H9 (cell line): ENCODE measurements around the gene LPAR6. TPM values are rescaled to one million over a fixed set of nuclear protein-coding genes. Genes with fewer than 3 reads are reported as not detected.

Experiments used
- DNase-seq: peaks from one replicate; pipeline ENCODE4 v3.0.0-alpha.2; 2017
- H2AFZ ChIP-seq: one replicate; pipeline ENCODE4 v1.6.1; 2013; ENCODE audit warnings: mild to moderate bottlenecking, low read length, control low read depth, moderate library complexity
- H2AK5ac ChIP-seq: 2 replicates; pipeline ENCODE4 v1.6.1; 2013; ENCODE audit warnings: low read length, control low read depth, mixed read lengths; ENCODE audit not compliant: insufficient read length
- H2BK120ac ChIP-seq: one replicate; pipeline ENCODE4 v1.6.1; 2013; ENCODE audit warnings: low read depth, mild to moderate bottlenecking, low read length, control low read depth, inconsistent platforms; ENCODE audit not compliant: poor library complexity, severe bottlenecking
- H2BK12ac ChIP-seq: 2 replicates; pipeline ENCODE4 v1.6.1; 2013; ENCODE audit warnings: low read length, control low read depth, mixed read lengths, low read depth; ENCODE audit not compliant: insufficient read length
- H2BK15ac ChIP-seq: 2 replicates; pipeline ENCODE4 v1.6.1; 2013; ENCODE audit warnings: low read depth, low read length, control low read depth
- H2BK20ac ChIP-seq: one replicate; pipeline ENCODE4 v1.6.1; 2013; ENCODE audit warnings: low read depth, mild to moderate bottlenecking, low read length, control low read depth, inconsistent platforms; ENCODE audit not compliant: poor library complexity, severe bottlenecking
- H2BK5ac ChIP-seq: 2 replicates; pipeline ENCODE4 v1.6.1; 2013; ENCODE audit warnings: low read length, control low read depth, mixed read lengths; ENCODE audit not compliant: insufficient read length
- H3K14ac ChIP-seq: 2 replicates; pipeline ENCODE4 v1.6.1; 2013; ENCODE audit warnings: low read length, control low read depth; ENCODE audit not compliant: insufficient read depth
- H3K18ac ChIP-seq: 2 replicates; pipeline ENCODE4 v1.6.1; 2013; ENCODE audit warnings: low read depth, mild to moderate bottlenecking, mixed read lengths, low read length, control low read depth; ENCODE audit not compliant: insufficient read length
- H3K23ac ChIP-seq: 2 replicates; pipeline ENCODE4 v1.6.1; 2013; ENCODE audit warnings: low read length, control low read depth, mixed read lengths, low read depth; ENCODE audit not compliant: insufficient read length
- H3K23me2 ChIP-seq: 2 replicates; pipeline ENCODE4 v1.6.1; 2013; ENCODE audit warnings: low read depth, mild to moderate bottlenecking, mixed read lengths, low read length, control low read depth; ENCODE audit not compliant: insufficient read length, poor library complexity, severe bottlenecking
- H3K27ac ChIP-seq: 2 replicates; pipeline ENCODE4 v1.5.1; 2013; ENCODE audit warnings: low read length, control low read depth, mixed read lengths, low read depth; ENCODE audit not compliant: insufficient read length
- H3K27me3 ChIP-seq: 2 replicates; pipeline ENCODE4 v1.6.1; 2013; ENCODE audit warnings: low read length, control low read depth, inconsistent platforms; ENCODE audit not compliant: insufficient read depth
- H3K4ac ChIP-seq: 2 replicates; pipeline ENCODE4 v1.6.1; 2013; ENCODE audit warnings: low read depth, mild to moderate bottlenecking, control low read depth, inconsistent platforms, low read length, moderate library complexity
- H3K4me1 ChIP-seq: 2 replicates; pipeline ENCODE4 v1.6.1; 2013; ENCODE audit warnings: low read length, control low read depth, inconsistent platforms; ENCODE audit not compliant: insufficient read depth
- H3K4me2 ChIP-seq: 2 replicates; pipeline ENCODE4 v1.6.1; 2013; ENCODE audit warnings: low read length, control low read depth, mixed read lengths; ENCODE audit not compliant: insufficient read length, insufficient read depth
- H3K56ac ChIP-seq: 2 replicates; pipeline ENCODE4 v1.6.1; 2013; ENCODE audit warnings: low read depth, mild to moderate bottlenecking, mixed read lengths, low read length, control low read depth; ENCODE audit not compliant: insufficient read length
- H3K79me1 ChIP-seq: 2 replicates; pipeline ENCODE4 v1.6.1; 2013; ENCODE audit warnings: low read depth, mild to moderate bottlenecking, moderate library complexity, low read length, control low read depth, inconsistent platforms; ENCODE audit not compliant: insufficient read depth, poor library complexity, severe bottlenecking
- H3K79me2 ChIP-seq: 2 replicates; pipeline ENCODE4 v1.6.1; 2013; ENCODE audit warnings: low read length, control low read depth, inconsistent platforms; ENCODE audit not compliant: insufficient read depth
- H3K9ac ChIP-seq: 2 replicates; pipeline ENCODE4 v1.6.1; 2013; ENCODE audit warnings: low read length, control low read depth, mixed read lengths; ENCODE audit not compliant: insufficient read length; ENCODE audit errors: extremely low read depth
- H3K9me3 ChIP-seq: one replicate; pipeline ENCODE4 v1.6.1; 2013; ENCODE audit warnings: low read depth, low read length, inconsistent platforms; ENCODE audit not compliant: control insufficient read depth
- H3T11ph ChIP-seq: one replicate; pipeline ENCODE4 v1.6.1; 2013; ENCODE audit warnings: mild to moderate bottlenecking, low read length, control low read depth, inconsistent platforms
- H4K20me1 ChIP-seq: one replicate; pipeline ENCODE4 v1.6.1; 2013; ENCODE audit not compliant: control insufficient read depth, insufficient read length, insufficient read depth
- H4K5ac ChIP-seq: 2 replicates; pipeline ENCODE4 v1.6.1; 2013; ENCODE audit warnings: low read depth, mild to moderate bottlenecking, mixed read lengths, low read length, control low read depth; ENCODE audit not compliant: insufficient read length
- H4K8ac ChIP-seq: replicated peaks from 2 replicates; pipeline ENCODE4 v1.6.1; 2013; ENCODE audit warnings: low read length, control low read depth, mixed read lengths, low read depth; ENCODE audit not compliant: insufficient read length
- H4K91ac ChIP-seq: 2 replicates; pipeline ENCODE4 v1.6.1; 2013; ENCODE audit warnings: low read depth, mild to moderate bottlenecking, moderate library complexity, mixed read lengths, low read length, control low read depth; ENCODE audit not compliant: insufficient read length
- H3K27ac Mint-ChIP-seq, 3 experiments: 2 replicates in 2 of 3; 3 replicates in 1 of 3; pipeline ENCODE4 v1.8.0; 2020 to 2021; ENCODE audit warnings: mixed read lengths in 3 of 3, mild to moderate bottlenecking in 1 of 3, moderate library complexity in 1 of 3
- H3K27me3 Mint-ChIP-seq: 2 replicates; pipeline ENCODE4 v1.8.0; 2021; ENCODE audit warnings: low read depth, mild to moderate bottlenecking, moderate library complexity, mixed read lengths
- H3K36me3 Mint-ChIP-seq, 3 experiments: 2 replicates in 2 of 3; 3 replicates in 1 of 3; pipeline ENCODE4 v1.8.0; 2020 to 2021; ENCODE audit warnings: low read depth in 3 of 3, mixed read lengths in 3 of 3; ENCODE audit not compliant: insufficient read depth in 1 of 3
- H3K4me1 Mint-ChIP-seq, 2 experiments: 2 replicates each; pipeline ENCODE4 v1.8.0; 2020; ENCODE audit warnings: mixed read lengths in 2 of 2
- H3K4me3 Mint-ChIP-seq, 2 experiments: 2 replicates in 1 of 2; 3 replicates in 1 of 2; pipeline ENCODE4 v1.8.0; 2020 to 2021; ENCODE audit warnings: mild to moderate bottlenecking in 2 of 2, mixed read lengths in 2 of 2, moderate library complexity in 1 of 2
- H3K9me3 Mint-ChIP-seq, 2 experiments: 2 replicates in 1 of 2; 3 replicates in 1 of 2; pipeline ENCODE4 v1.8.0; 2020; ENCODE audit warnings: mild to moderate bottlenecking in 2 of 2, mixed read lengths in 2 of 2, moderate library complexity in 1 of 2
- CTCF ChIP-seq: fragments of 200-600 bp; sonication (generic); conservative IDR thresholded peaks from 3 replicates; pipeline ENCODE4 v1.8.0; 2021; ENCODE audit warnings: antibody characterized with exemption, mild to moderate bottlenecking
- WGBS: extraction: QIAGEN DNeasy Blood & Tissue Kit; methylation state at CpG from one replicate; pipeline ENCODE4 v1.1.7; 2013; ENCODE audit warnings: missing lambda C conversion rate, low lambda C conversion rate, mixed read lengths; ENCODE audit not compliant: insufficient read length; ENCODE audit errors: extremely low coverage; 5-methylcytosine and 5-hydroxymethylcytosine counted together
- total RNA-seq: library from RNA; stranded (reverse); gene quantifications from 2 replicates; pipeline ENCODE4 v1.2.1, GENCODE V29; 2021

The LPAR6 gene
- total RNA-seq, 1 experiment from 2014 or later: 4.2 TPM

GRCh38 chr13:48415516-48415915 lies 2.6 kb upstream of the LPAR6 start:
- Mint-ChIP-seq H3K9me3 (peaks cover 23 to 32% of the 10 kb centered on the region in 2 experiments), H3K36me3 (peaks cover 13 to 35% (median 29%) of the 10 kb centered on the region in 3 experiments), H3K27me3 (no peaks in the 10 kb centered on the region; the same call in 1 of the 2 replicates), H3K4me3 (no peak overlapping the region), H3K27ac (no peak overlapping the region), H3K4me1 (peaks cover 19 to 22% of the 10 kb centered on the region in 2 experiments)
- Histone ChIP-seq H4K20me1 (no peaks in the 10 kb centered on the region), H3T11ph (no peak overlapping the region), H2BK20ac (no peak overlapping the region), H2BK15ac (no peak overlapping the region), H3K14ac (no peak overlapping the region), H3K18ac (no peak overlapping the region), H3K79me2 (no peaks in the 10 kb centered on the region), H2BK120ac (no peak overlapping the region), H3K23ac (no peak overlapping the region), H3K4me1 (no peaks in the 10 kb centered on the region; the same call in 1 of the 2 replicates), H3K4ac (no peak overlapping the region), H4K91ac (no peak overlapping the region), H3K23me2 (no peaks in the 10 kb centered on the region), H3K27me3 (no peaks in the 10 kb centered on the region), H3K9ac (no peak overlapping the region), H3K56ac (no peak overlapping the region), H4K8ac (no peak overlapping the region), H3K27ac (no peak overlapping the region), H2BK5ac (no peak overlapping the region), H3K4me2 (no peak overlapping the region), H3K9me3 (no peaks in the 10 kb centered on the region), H2AK5ac (no peak overlapping the region), H2AFZ (no peak overlapping the region), H2BK12ac (no peak overlapping the region), H3K79me1 (no peaks in the 10 kb centered on the region), H4K5ac (no peak overlapping the region)
- no CpG with 5 or more reads among the region's 2 CpGs for WGBS
- no peak for DNase-seq
- no peak for TF ChIP-seq CTCF
